T-helper 2 cell treated with Interferon-gamma antibody and Interleukin-4, amounts not matched to agents 5 μg/mL and 100 μg/mL, for 36 hours (primary cell): ENCODE data around the gene ARID5B.
A peak's percentile ranks its signal among the peaks of the same experiment; 100 is the strongest.

Experiments used
- DNase-seq: peaks from one replicate; pipeline ENCODE4 v3.0.0; 2021; ENCODE audit warnings: low spot score
- H3K27ac Mint-ChIP-seq: one replicate; pipeline ENCODE4 v1.8.0; 2021; ENCODE audit warnings: mild to moderate bottlenecking, mixed read lengths
- H3K27me3 Mint-ChIP-seq: one replicate; pipeline ENCODE4 v1.8.0; 2021; ENCODE audit warnings: low read depth, mixed read lengths
- H3K36me3 Mint-ChIP-seq: one replicate; pipeline ENCODE4 v1.8.0; 2021; ENCODE audit warnings: low read depth, mixed read lengths
- H3K4me1 Mint-ChIP-seq: one replicate; pipeline ENCODE4 v1.8.0; 2021; ENCODE audit warnings: low read depth, mixed read lengths
- H3K4me3 Mint-ChIP-seq: one replicate; pipeline ENCODE4 v1.8.0; 2022; ENCODE audit warnings: mild to moderate bottlenecking, moderate library complexity, mixed read lengths
- H3K9me3 Mint-ChIP-seq: one replicate; pipeline ENCODE4 v1.8.0; 2021; ENCODE audit warnings: mixed read lengths

Gene ARID5B

DNA sequence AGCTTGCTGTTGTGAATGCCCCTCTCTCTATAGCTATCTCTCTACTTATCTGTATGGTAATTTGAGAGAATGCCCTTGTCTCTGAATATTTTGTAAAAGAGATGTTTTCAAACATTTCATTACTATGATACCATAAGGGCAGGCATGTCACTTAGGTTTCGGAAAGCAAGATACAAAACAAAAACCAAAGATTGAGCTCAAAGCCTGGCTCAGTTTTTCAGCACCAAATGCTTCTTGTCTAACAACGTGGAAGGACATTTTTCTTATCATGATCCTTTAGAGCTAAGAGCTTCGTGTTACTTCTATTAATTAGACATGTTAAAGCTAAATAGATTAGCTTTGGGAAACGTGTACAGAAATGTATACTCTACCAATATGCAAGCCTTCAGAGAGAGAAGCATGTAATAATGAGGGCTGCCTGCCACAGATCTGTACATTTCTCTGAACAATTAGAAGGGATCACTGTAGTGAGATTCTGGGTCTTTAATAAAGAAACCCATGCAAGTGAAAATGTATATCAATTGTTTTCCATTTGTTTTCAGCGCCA lies 148.9 kb downstream of the ARID5B start:
- H3K4me3 Mint-ChIP-seq: peak overlapping the region; percentile 92
- no peaks in the 10 kb centered on the region for H3K27me3 Mint-ChIP-seq
- no peak for DNase-seq
- H3K4me1 Mint-ChIP-seq: peaks cover 98% of the 10 kb centered on the region
- no peaks in the 10 kb centered on the region for H3K9me3 Mint-ChIP-seq
- peak overlapping the region; percentile 97 for H3K27ac Mint-ChIP-seq
- H3K36me3 Mint-ChIP-seq: peaks cover 56% of the 10 kb centered on the region

DNA sequence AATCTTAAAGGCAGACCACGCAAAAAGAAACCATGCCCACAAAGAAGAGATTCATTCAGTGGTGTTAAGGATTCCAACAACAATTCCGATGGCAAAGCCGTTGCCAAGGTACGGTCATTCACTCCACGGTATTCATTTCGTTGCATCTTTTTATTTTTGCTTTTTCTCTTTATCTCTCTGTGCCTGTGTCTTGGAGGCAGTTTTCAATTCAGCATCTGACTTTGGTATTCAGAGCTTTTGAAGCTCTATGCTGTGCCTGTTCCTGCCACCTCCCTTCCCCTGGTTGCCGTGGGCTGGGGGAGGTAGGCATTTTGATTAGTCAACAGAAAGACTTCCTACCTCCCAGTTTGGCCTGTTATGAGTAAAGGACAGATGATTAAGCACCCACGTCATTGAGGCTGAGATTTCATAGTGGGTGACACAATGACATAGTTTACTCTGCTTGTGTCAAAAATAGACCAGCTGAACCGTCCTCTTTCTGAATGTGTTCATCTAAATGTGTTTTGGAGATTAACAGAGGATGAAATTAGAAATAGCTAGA lies 149.5 kb downstream of the ARID5B start:
- Mint-ChIP-seq H3K27me3 (no peaks in the 10 kb centered on the region), H3K9me3 (no peaks in the 10 kb centered on the region), H3K36me3 (peaks cover 59% of the 10 kb centered on the region), H3K4me1 (peaks cover 97% of the 10 kb centered on the region), H3K4me3 (peak overlapping the region; percentile 92), H3K27ac (peak overlapping the region; percentile 97)
- peak; percentile 84 for DNase-seq

DNA sequence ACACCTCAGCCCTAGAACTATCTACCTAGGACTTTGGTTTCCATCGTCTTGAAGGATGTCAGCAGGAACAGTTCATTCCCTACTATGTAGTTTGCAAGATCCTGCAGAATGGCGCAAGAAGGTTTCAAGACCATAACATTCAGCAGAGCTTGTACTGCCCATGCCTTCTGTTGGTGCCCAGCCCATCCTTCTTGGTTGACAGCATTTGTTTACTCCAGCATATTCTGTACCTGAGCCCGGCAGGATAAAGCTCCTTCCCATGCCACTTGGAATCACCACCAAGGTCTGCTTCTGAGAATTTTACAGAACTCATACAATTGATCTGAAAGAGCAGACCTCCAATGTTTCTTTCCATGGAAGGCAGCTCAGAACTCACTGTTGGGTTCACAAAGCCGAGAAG lies 150.8 kb downstream of the ARID5B start:
- H3K27ac Mint-ChIP-seq: peak overlapping the region; percentile 97
- no peak for DNase-seq
- H3K4me1 Mint-ChIP-seq: peaks cover 95% of the 10 kb centered on the region
- peak overlapping the region; percentile 92 for H3K4me3 Mint-ChIP-seq
- peaks cover 72% of the 10 kb centered on the region for H3K36me3 Mint-ChIP-seq
- no peaks in the 10 kb centered on the region for H3K27me3 Mint-ChIP-seq
- no peaks in the 10 kb centered on the region for H3K9me3 Mint-ChIP-seq

DNA sequence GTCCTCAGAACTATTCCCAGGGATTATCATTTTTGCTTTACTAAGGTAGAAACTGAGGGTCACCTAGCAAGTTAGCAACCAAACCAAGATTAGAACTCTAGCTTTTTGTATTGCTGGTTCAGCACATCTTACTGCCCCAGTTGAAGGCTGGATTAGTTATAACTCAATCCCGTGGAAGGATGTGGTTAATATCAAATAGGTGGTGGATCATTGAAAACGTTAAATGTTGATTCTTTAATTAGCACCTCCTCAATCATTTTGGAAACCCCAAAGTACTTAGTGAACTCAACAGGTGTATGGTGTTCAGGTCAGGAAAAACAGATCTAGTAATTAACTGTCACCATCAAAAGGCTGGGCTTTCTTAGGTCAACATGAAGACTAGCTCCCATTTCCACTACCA lies 152.4 kb downstream of the ARID5B start:
- DNase-seq: no peak
- H3K9me3 Mint-ChIP-seq: no peaks in the 10 kb centered on the region
- H3K27me3 Mint-ChIP-seq: no peaks in the 10 kb centered on the region
- peaks cover 92% of the 10 kb centered on the region for H3K4me1 Mint-ChIP-seq
- H3K4me3 Mint-ChIP-seq: peak overlapping the region; percentile 92
- peaks cover 85% of the 10 kb centered on the region for H3K36me3 Mint-ChIP-seq
- peak overlapping the region; percentile 67 for H3K27ac Mint-ChIP-seq

DNA sequence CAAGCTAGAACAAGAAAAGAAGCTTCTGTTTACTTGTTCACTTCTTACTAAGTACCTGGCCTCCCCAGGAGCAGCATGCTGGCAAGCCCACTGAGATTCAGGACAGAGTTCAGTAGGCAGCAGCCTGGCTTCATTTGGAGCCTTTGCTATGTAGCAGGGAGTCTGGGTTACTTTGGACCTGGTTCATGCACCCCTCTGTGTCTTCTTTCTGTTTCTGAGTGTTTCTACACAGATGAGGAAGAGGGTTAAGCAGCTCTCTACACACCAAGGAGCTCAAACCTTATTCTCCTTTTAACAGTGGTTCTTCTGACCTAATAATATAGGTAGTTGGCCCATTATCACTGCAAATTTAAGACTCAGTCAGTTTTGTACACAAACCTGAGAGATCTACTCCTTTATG lies 152.9 kb downstream of the ARID5B start:
- Mint-ChIP-seq H3K27me3 (no peaks in the 10 kb centered on the region), H3K27ac (peak overlapping the region; percentile 67), H3K4me1 (peaks cover 92% of the 10 kb centered on the region), H3K9me3 (no peaks in the 10 kb centered on the region), H3K4me3 (peak overlapping the region; percentile 92), H3K36me3 (peaks cover 90% of the 10 kb centered on the region)
- DNase-seq: no peak

DNA sequence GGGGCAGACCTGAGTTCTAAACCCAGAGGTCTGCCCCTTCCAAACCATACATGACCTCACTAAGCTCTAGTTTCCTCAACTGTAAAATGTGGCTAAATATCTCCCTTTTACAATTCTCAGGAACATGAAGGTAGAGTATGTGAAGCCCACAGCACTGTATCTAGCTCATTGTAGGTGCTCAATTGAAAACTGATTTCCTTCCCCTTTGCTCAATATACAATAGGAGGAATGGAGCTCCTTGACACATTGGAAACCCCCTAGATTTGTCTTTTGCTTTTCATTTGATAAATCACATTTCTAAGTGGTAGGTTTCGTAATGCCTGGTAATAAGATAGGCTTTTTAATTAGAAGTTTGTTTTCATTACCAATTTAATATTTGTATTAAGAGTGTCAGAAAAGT lies 153.3 kb downstream of the ARID5B start:
- no peaks in the 10 kb centered on the region for H3K9me3 Mint-ChIP-seq
- peaks cover 92% of the 10 kb centered on the region for H3K4me1 Mint-ChIP-seq
- peak overlapping the region; percentile 67 for H3K27ac Mint-ChIP-seq
- H3K4me3 Mint-ChIP-seq: peak overlapping the region; percentile 92
- H3K27me3 Mint-ChIP-seq: no peaks in the 10 kb centered on the region
- peaks cover 93% of the 10 kb centered on the region for H3K36me3 Mint-ChIP-seq
- DNase-seq: no peak

DNA sequence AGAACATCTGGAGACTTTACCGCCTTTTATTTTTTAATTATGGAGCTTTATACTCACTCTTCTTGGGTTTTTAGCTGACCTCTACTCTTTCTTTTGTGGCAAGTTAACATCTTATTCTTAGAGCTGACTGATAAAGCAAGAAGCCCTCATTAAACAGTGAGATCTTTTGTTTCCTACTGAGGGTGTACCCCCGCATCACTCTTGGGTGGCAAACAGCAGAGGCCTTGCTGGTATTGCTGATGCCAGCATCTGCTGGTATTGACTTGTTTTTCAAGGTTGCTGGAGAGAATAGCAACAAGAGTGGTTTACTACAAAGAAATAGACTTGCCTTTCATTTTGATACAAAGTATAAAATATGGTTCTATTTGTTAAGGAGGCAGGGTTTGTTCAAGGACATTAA lies 154.7 kb downstream of the ARID5B start:
- DNase-seq: no peak
- Mint-ChIP-seq H3K27me3 (no peaks in the 10 kb centered on the region), H3K27ac (peak overlapping the region; percentile 2), H3K36me3 (peaks cover 95% of the 10 kb centered on the region), H3K4me3 (peak overlapping the region; percentile 40), H3K4me1 (peaks cover 89% of the 10 kb centered on the region), H3K9me3 (peaks cover 6% of the 10 kb centered on the region)

DNA sequence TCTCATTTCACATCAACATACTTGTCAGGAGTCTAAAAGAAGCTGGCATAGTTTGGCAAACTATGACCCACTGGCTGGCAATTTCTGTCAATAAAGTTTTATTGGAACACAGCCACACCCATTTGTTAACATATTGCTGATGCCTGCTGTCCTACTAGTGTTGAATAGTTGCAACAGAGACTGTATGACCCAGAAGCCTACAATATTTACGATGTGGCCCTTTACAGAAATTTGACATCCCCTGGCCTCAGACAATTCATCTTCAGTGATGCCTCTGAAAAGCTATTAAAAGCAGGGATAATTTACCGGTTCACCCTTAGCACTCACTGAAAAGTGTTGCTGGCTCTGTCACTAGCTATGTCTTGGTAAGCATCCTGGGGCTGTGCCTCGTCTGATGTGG lies 155.2 kb downstream of the ARID5B start:
- H3K27me3 Mint-ChIP-seq: no peaks in the 10 kb centered on the region
- H3K4me1 Mint-ChIP-seq: peaks cover 87% of the 10 kb centered on the region
- no peak for DNase-seq
- no peak overlapping the region for H3K4me3 Mint-ChIP-seq
- H3K36me3 Mint-ChIP-seq: peaks cover 95% of the 10 kb centered on the region
- H3K27ac Mint-ChIP-seq: peak overlapping the region; percentile 26
- H3K9me3 Mint-ChIP-seq: peaks cover 6% of the 10 kb centered on the region

DNA sequence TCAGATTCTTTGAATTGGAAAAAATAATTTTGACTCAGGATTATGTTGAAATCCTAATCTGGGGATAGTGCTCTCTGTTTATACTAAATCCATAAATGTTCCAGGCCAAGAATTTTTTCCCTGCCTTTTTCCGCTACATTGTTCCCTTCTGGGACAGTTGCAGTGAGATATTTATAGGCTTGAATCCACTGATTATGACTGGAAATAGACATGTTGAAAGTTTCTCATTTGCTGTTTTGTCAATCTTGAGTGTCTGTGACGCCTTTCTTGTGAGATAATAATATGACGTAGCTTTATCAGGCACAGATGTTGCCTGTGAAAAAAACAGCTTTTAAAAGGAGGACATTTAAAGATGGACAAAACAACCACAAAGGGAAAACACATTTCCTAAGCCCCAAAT lies 155.9 kb downstream of the ARID5B start:
- Mint-ChIP-seq H3K4me3 (no peak overlapping the region), H3K9me3 (peaks cover 6% of the 10 kb centered on the region), H3K27ac (no peak overlapping the region), H3K4me1 (peaks cover 87% of the 10 kb centered on the region), H3K27me3 (no peaks in the 10 kb centered on the region), H3K36me3 (peaks cover 94% of the 10 kb centered on the region)
- DNase-seq: no peak

DNA sequence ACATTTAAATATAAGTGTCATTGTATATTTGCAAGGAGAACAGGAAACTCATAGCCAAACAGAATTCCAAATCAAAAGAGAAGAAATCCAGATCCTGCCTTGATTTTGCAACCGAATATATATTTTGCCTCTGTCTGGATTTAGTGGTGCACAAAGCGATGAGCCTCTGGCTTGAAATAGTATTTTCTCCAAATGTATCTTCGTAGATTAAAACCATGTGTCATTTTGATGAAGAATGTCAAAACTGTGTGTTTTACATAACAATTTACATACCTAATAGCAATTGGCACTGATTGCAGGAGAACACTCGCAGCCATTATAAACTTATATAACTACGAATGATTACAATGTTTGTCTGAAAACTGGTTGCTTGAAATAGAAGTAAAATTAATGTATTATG lies 156.4 kb downstream of the ARID5B start:
- Mint-ChIP-seq H3K27ac (no peak overlapping the region), H3K36me3 (peaks cover 90% of the 10 kb centered on the region), H3K27me3 (no peaks in the 10 kb centered on the region), H3K4me1 (peaks cover 87% of the 10 kb centered on the region), H3K9me3 (peaks cover 6% of the 10 kb centered on the region), H3K4me3 (no peak overlapping the region)
- DNase-seq: no peak

DNA sequence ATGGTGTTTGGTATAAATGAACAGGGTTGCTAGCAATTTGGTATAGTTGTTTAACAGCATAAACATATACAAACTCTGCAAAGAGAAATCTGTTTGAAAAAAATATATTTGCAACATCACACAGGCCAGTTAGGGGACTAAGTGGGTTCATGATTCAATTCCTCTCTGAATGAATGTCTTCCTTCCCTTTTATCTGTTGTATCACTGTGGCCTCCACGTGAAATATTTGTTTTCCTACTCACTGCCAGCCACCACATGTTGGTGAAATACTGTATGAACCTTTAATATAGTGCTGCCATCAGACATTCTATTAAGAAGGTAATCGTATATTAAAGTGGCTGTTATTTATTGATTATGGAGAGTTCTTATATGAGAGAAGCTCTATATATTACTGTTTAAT lies 157.0 kb downstream of the ARID5B start:
- Mint-ChIP-seq H3K4me1 (peaks cover 87% of the 10 kb centered on the region), H3K9me3 (peaks cover 6% of the 10 kb centered on the region), H3K36me3 (peaks cover 88% of the 10 kb centered on the region), H3K27me3 (no peaks in the 10 kb centered on the region), H3K4me3 (no peak overlapping the region), H3K27ac (no peak overlapping the region)
- DNase-seq: no peak

DNA sequence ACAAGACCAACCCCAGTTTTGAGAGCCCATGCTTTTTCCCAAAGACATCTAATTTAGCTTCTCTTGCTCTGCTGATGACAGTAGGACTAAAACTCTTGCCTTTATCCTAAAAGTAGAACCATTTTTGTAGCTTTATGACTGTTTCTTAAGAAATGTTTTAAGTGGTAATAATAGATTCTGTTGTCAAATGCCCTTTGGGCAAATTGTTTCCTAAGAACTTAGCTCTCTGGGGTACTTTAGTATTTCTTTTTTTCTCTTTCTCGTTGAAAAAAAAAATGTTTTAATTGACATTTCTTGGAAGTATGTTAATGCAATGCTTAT lies 157.4 kb downstream of the ARID5B start:
- H3K9me3 Mint-ChIP-seq: peaks cover 6% of the 10 kb centered on the region
- no peak for DNase-seq
- no peak overlapping the region for H3K27ac Mint-ChIP-seq
- H3K4me1 Mint-ChIP-seq: peaks cover 87% of the 10 kb centered on the region
- peaks cover 88% of the 10 kb centered on the region for H3K36me3 Mint-ChIP-seq
- no peak overlapping the region for H3K4me3 Mint-ChIP-seq
- no peaks in the 10 kb centered on the region for H3K27me3 Mint-ChIP-seq

DNA sequence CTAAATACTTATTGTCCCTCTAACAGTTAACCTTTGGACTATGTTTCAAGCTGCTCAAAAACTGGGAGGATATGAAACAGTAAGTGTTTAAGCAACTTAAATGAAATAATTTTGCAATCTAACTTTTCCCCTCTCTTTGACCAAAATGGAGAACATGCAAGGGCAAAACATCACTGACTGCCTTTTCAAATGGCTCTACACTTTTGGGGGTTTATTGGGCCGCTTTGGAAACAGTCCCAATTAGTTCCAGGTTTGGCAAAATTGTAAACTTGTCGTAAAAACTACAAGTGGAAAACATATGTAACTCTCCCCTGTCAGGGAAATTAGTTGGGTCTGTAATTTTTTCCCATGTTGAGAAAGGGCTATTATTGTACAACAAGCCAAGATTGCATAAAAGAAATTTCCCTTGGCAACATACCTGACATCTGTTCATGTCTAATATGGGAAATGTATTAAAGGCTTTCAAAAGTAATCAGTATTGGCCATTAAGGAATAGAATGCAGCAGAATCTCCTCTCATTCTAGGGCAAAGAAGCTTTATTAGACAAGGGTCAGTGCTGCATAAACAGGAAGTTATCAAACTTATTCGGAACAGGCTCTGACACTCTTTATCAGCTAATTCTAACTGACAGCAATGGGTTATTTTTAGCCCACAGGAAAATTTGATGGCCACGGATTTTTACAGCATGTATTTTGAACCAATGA lies 157.9 kb downstream of the ARID5B start:
- H3K27ac Mint-ChIP-seq: peak overlapping the region; percentile 5
- H3K4me3 Mint-ChIP-seq: no peak overlapping the region
- H3K27me3 Mint-ChIP-seq: no peaks in the 10 kb centered on the region
- H3K9me3 Mint-ChIP-seq: peaks cover 6% of the 10 kb centered on the region
- peaks cover 88% of the 10 kb centered on the region for H3K36me3 Mint-ChIP-seq
- H3K4me1 Mint-ChIP-seq: peaks cover 87% of the 10 kb centered on the region
- DNase-seq: no peak

DNA sequence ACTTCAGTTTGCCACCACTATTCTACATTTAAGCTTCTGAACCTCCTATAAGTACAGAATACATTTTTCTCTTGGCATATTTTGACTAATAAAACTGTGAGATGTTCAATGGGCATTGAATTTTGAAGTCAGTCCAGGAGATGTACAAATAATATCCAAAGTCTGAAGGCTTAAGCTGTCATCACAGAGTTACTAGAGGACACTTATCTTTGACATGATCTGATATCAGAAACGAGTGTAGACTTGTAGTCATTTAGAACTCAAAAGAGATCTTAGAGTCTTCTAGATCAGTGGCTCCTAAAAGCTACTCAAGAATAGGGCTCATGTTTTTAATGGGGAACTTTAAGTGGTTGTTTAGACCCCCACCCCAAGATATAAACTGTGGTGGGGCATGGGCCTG lies 160.5 kb downstream of the ARID5B start:
- Mint-ChIP-seq H3K4me3 (peak overlapping the region; percentile 25), H3K36me3 (peaks cover 82% of the 10 kb centered on the region), H3K27ac (peak overlapping the region; percentile 80), H3K27me3 (no peaks in the 10 kb centered on the region), H3K4me1 (peaks cover 74% of the 10 kb centered on the region), H3K9me3 (peaks cover 6% of the 10 kb centered on the region)
- no peak for DNase-seq
